Mesenchymal stem cell (in vitro differentiated cells and primary cell): ENCODE data around the gene ADGRV1.

Experiments
- DNase-seq: peaks from one replicate; pipeline ENCODE4 v3.0.0-alpha.2; 2013
- H2AFZ ChIP-seq: one replicate; pipeline ENCODE4 v1.6.1; 2013; ENCODE audit warnings: low read depth, mild to moderate bottlenecking, control low read depth, inconsistent platforms, low read length, moderate library complexity
- H2AK5ac ChIP-seq: 2 replicates; pipeline ENCODE4 v1.6.1; 2013; ENCODE audit warnings: low read length, moderate library complexity, mild to moderate bottlenecking, inconsistent platforms; ENCODE audit not compliant: severe bottlenecking
- H2BK120ac ChIP-seq: one replicate; pipeline ENCODE4 v1.6.1; 2013; ENCODE audit warnings: low read depth, mild to moderate bottlenecking, inconsistent platforms, low read length, moderate library complexity
- H2BK12ac ChIP-seq, 2 experiments: one replicate each; pipeline ENCODE4 v1.6.1; 2013; ENCODE audit warnings: inconsistent platforms in 2 of 2, low read length in 2 of 2, mild to moderate bottlenecking in 2 of 2, moderate library complexity in 2 of 2, control low read depth in 1 of 2
- H2BK15ac ChIP-seq: one replicate; pipeline ENCODE4 v1.6.1; 2013; ENCODE audit warnings: mild to moderate bottlenecking, low read depth, inconsistent platforms; ENCODE audit not compliant: poor library complexity, severe bottlenecking
- H2BK5ac ChIP-seq: 2 replicates; pipeline ENCODE4 v1.6.1; 2013; ENCODE audit warnings: low read depth, mild to moderate bottlenecking, low read length, control low read depth, inconsistent platforms; ENCODE audit not compliant: poor library complexity, severe bottlenecking
- H3K14ac ChIP-seq, 2 experiments: one replicate each; pipeline ENCODE4 v1.6.1; 2013; ENCODE audit warnings: inconsistent platforms in 2 of 2, low read length in 2 of 2, control low read depth in 1 of 2, mild to moderate bottlenecking in 1 of 2, moderate library complexity in 1 of 2
- H3K18ac ChIP-seq, 2 experiments: one replicate each; pipeline ENCODE4 v1.6.1; 2013; ENCODE audit warnings: inconsistent platforms in 2 of 2, low read length in 2 of 2, control low read depth in 1 of 2, low read depth in 1 of 2, mild to moderate bottlenecking in 1 of 2
- H3K23ac ChIP-seq, 2 experiments: one replicate each; pipeline ENCODE4 v1.6.1; 2013; ENCODE audit warnings: inconsistent platforms in 2 of 2, low read length in 2 of 2, mild to moderate bottlenecking in 2 of 2, moderate library complexity in 2 of 2, control low read depth in 1 of 2
- H3K27ac ChIP-seq: 2 replicates; pipeline ENCODE4 v1.5.1; 2013; ENCODE audit warnings: mild to moderate bottlenecking, moderate library complexity, low read length, control low read depth, inconsistent platforms; ENCODE audit not compliant: poor library complexity, severe bottlenecking
- H3K27me3 ChIP-seq, 2 experiments: 2 replicates each; pipeline versions ENCODE4 v1.6.1 to v1.7.0; 2013; ENCODE audit warnings: low read length in 2 of 2, mild to moderate bottlenecking in 2 of 2, moderate library complexity in 2 of 2, control low read depth in 1 of 2, inconsistent platforms in 1 of 2; ENCODE audit not compliant: control insufficient read depth in 1 of 2, insufficient read depth in 1 of 2
- H3K36me3 ChIP-seq, 2 experiments: 2 replicates each; pipeline versions ENCODE4 v1.6.1 to v1.7.0; 2013; ENCODE audit warnings: low read length in 2 of 2, control low read depth in 1 of 2, inconsistent platforms in 1 of 2, low read depth in 1 of 2, mild to moderate bottlenecking in 1 of 2; ENCODE audit not compliant: insufficient read depth in 2 of 2, control insufficient read depth in 1 of 2
- H3K4ac ChIP-seq, 2 experiments: one replicate each; pipeline ENCODE4 v1.6.1; 2013; ENCODE audit warnings: inconsistent platforms in 2 of 2, low read length in 2 of 2, mild to moderate bottlenecking in 2 of 2, moderate library complexity in 2 of 2, control low read depth in 1 of 2, low read depth in 1 of 2
- H3K4me1 ChIP-seq: 2 replicates; pipeline ENCODE4 v1.6.1; 2013; ENCODE audit warnings: low read depth, low read length, control low read depth; ENCODE audit not compliant: control insufficient read depth, insufficient read depth
- H3K4me2 ChIP-seq: 2 replicates; pipeline ENCODE4 v1.6.1; 2013; ENCODE audit warnings: low read length, mild to moderate bottlenecking, inconsistent platforms; ENCODE audit not compliant: poor library complexity, severe bottlenecking
- H3K4me3 ChIP-seq, 2 experiments: 2 replicates each; pipeline versions ENCODE4 v1.5.1 to v1.7.0; 2013; ENCODE audit warnings: low read length in 2 of 2, mild to moderate bottlenecking in 2 of 2, control low read depth in 1 of 2, low read depth in 1 of 2; ENCODE audit not compliant: insufficient read depth in 1 of 2
- H3K79me1 ChIP-seq: replicated peaks from 2 replicates; pipeline ENCODE4 v1.6.1; 2013; ENCODE audit warnings: mild to moderate bottlenecking, control low read depth, low read length, inconsistent platforms; ENCODE audit not compliant: poor library complexity, severe bottlenecking
- H3K9ac ChIP-seq: 2 replicates; pipeline ENCODE4 v1.7.0; 2013; ENCODE audit warnings: mild to moderate bottlenecking, low read length, moderate library complexity
- H3K9me3 ChIP-seq: 2 replicates; pipeline ENCODE4 v1.7.0; 2013; ENCODE audit warnings: mild to moderate bottlenecking, low read length; ENCODE audit not compliant: control insufficient read depth
- H4K8ac ChIP-seq: one replicate; pipeline ENCODE4 v1.6.1; 2013; ENCODE audit warnings: inconsistent platforms, mild to moderate bottlenecking, low read length, moderate library complexity
- H4K91ac ChIP-seq: one replicate; pipeline ENCODE4 v1.6.1; 2013; ENCODE audit warnings: mild to moderate bottlenecking, low read length, inconsistent platforms
- WGBS: methylation state at CpG from one replicate; pipeline ENCODE4 v1.1.7; 2013; ENCODE audit warnings: mixed read lengths; 5-methylcytosine and 5-hydroxymethylcytosine counted together

Gene ADGRV1

GRCh38 chr5:91042936-91043255 lies 484.3 kb downstream of the ADGRV1 start:
- no peak overlapping the region for H3K27ac ChIP-seq
- no peaks in the 10 kb centered on the region for H3K79me1 ChIP-seq
- no peak overlapping the region for H3K4me3 ChIP-seq
- no peak overlapping the region for H3K23ac ChIP-seq
- no peak overlapping the region for H2AFZ ChIP-seq
- H3K18ac ChIP-seq = no peak overlapping the region
- no peak overlapping the region for H3K4me2 ChIP-seq
- no peak overlapping the region for H2AK5ac ChIP-seq
- H3K9me3 ChIP-seq = no peaks in the 10 kb centered on the region
- no peaks in the 10 kb centered on the region for H3K4me1 ChIP-seq
- 62% methylated on average over 1 of the region's 2 CpGs for WGBS
- H2BK5ac ChIP-seq = no peak overlapping the region
- no peaks in the 10 kb centered on the region for H3K27me3 ChIP-seq
- H2BK12ac ChIP-seq = no peak overlapping the region
- H3K36me3 ChIP-seq = no peaks in the 10 kb centered on the region
- no peak overlapping the region for H3K14ac ChIP-seq
- H2BK120ac ChIP-seq = no peak overlapping the region
- H3K4ac ChIP-seq = no peak overlapping the region
- H2BK15ac ChIP-seq = no peak overlapping the region
- no peak overlapping the region for H4K8ac ChIP-seq
- no peak for DNase-seq
- no peak overlapping the region for H3K9ac ChIP-seq
- H4K91ac ChIP-seq = no peak overlapping the region

GRCh38 chr5:91048073-91048472 lies 489.5 kb downstream of the ADGRV1 start:
- no peak overlapping the region for H2BK5ac ChIP-seq
- H3K9ac ChIP-seq = no peak overlapping the region
- peak overlapping the region in 1 of 2 experiments; percentile 32 for H3K14ac ChIP-seq
- H3K18ac ChIP-seq = no peak overlapping the region
- H3K23ac ChIP-seq = no peak overlapping the region
- H3K4ac ChIP-seq = no peak overlapping the region
- no peaks in the 10 kb centered on the region for H3K79me1 ChIP-seq
- H3K27ac ChIP-seq = no peak overlapping the region
- no peak overlapping the region for H2AK5ac ChIP-seq
- no peak overlapping the region for H3K4me3 ChIP-seq
- H4K8ac ChIP-seq = no peak overlapping the region
- H2BK15ac ChIP-seq = no peak overlapping the region
- H3K27me3 ChIP-seq = no peaks in the 10 kb centered on the region
- H2BK120ac ChIP-seq = no peak overlapping the region
- H4K91ac ChIP-seq = no peak overlapping the region
- no peaks in the 10 kb centered on the region for H3K9me3 ChIP-seq
- H3K4me2 ChIP-seq = no peak overlapping the region
- H2BK12ac ChIP-seq = no peak overlapping the region
- H3K36me3 ChIP-seq = no peaks in the 10 kb centered on the region
- no peaks in the 10 kb centered on the region for H3K4me1 ChIP-seq
- H2AFZ ChIP-seq = no peak overlapping the region
- no peak for DNase-seq

- H3K23ac ChIP-seq = no peak overlapping the region
- H3K27me3 ChIP-seq = no peaks in the 10 kb centered on the region
- H4K91ac ChIP-seq = no peak overlapping the region
- H3K14ac ChIP-seq = no peak overlapping the region
- H2BK15ac ChIP-seq = no peak overlapping the region
- no peak overlapping the region for H3K27ac ChIP-seq
- no peak overlapping the region for H4K8ac ChIP-seq
- no peak overlapping the region for H2BK5ac ChIP-seq
- no peaks in the 10 kb centered on the region for H3K79me1 ChIP-seq
- H3K4me2 ChIP-seq = no peak overlapping the region
- DNase-seq = no peak
- H2BK12ac ChIP-seq = no peak overlapping the region
- H3K36me3 ChIP-seq = no peaks in the 10 kb centered on the region
- H3K9me3 ChIP-seq = no peaks in the 10 kb centered on the region
- H3K4me3 ChIP-seq = no peak overlapping the region
- H2BK120ac ChIP-seq = no peak overlapping the region
- H3K4me1 ChIP-seq = no peaks in the 10 kb centered on the region
- H3K4ac ChIP-seq = no peak overlapping the region
- H2AK5ac ChIP-seq = no peak overlapping the region
- H2AFZ ChIP-seq = no peak overlapping the region
- H3K9ac ChIP-seq = no peak overlapping the region
- H3K18ac ChIP-seq = no peak overlapping the region
These were observed 490.5 kb downstream of the ADGRV1 start for GRCh38 chr5:91049112-91049511.

GRCh38 chr5:91049800-91050199 lies 491.2 kb downstream of the ADGRV1 start:
- no peak overlapping the region for H3K4me3 ChIP-seq
- 100% methylated on average over 1 of the region's 2 CpGs for WGBS
- no peaks in the 10 kb centered on the region for H3K79me1 ChIP-seq
- H2BK12ac ChIP-seq = no peak overlapping the region
- no peak overlapping the region for H3K4me2 ChIP-seq
- no peak overlapping the region for H3K23ac ChIP-seq
- no peak overlapping the region for H2BK120ac ChIP-seq
- no peak overlapping the region for H3K18ac ChIP-seq
- H2AK5ac ChIP-seq = no peak overlapping the region
- H3K9me3 ChIP-seq = no peaks in the 10 kb centered on the region
- H3K27me3 ChIP-seq = no peaks in the 10 kb centered on the region
- H3K4me1 ChIP-seq = no peaks in the 10 kb centered on the region
- H2AFZ ChIP-seq = no peak overlapping the region
- no peak overlapping the region for H3K9ac ChIP-seq
- no peak overlapping the region for H4K91ac ChIP-seq
- H3K27ac ChIP-seq = no peak overlapping the region
- H4K8ac ChIP-seq = no peak overlapping the region
- H3K4ac ChIP-seq = no peak overlapping the region
- H3K14ac ChIP-seq = no peak overlapping the region
- H3K36me3 ChIP-seq = no peaks in the 10 kb centered on the region
- no peak overlapping the region for H2BK5ac ChIP-seq
- H2BK15ac ChIP-seq = no peak overlapping the region
- peak; percentile 40 for DNase-seq
